GM18511 (cell line): ENCODE measurements around the gene ZACN.
"Not testable (repeated sequence)": the region's sequence is repeated elsewhere in the genome, so short reads cannot be mapped to it uniquely, and the experiment has no call there.

Source experiments
- ATAC-seq: cut with Tn5 transposase; IDR thresholded peaks from one replicate; pipeline ENCODE4 v1.9.1; 2021; ENCODE audit warnings: mild to moderate bottlenecking, moderate library complexity; ENCODE audit not compliant: unreplicated experiment

Gene ZACN

GRCh38 chr17:76078860-76079534, at the start of gene ZACN:
Gene ZACN, plus strand, starts transcription at chr17:76079182. Its CDS starts 83 bp downstream, at chr17:76079265.
- ATAC-seq = no peak

- ATAC-seq = no peak
Measured at GRCh38 chr17:76032073-76032779, 46.8 kb upstream of the ZACN start.

DNA sequence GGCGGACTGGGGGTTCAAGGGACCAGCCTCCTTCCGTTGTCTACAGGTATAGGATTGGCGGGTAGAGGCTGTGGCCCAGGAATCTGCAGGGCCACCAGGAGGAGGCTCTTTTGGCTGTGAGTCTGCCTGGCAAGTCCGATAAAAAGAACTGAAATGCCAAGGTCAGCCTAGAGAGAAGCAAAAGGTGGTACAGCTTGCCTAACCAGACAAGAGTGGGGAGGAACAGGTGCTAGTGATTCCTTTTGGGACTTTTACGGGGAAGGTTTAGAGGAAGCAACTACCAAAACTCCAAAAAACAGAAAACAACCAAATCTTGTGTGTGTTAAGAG, 46.2 kb upstream of the ZACN start:
- ATAC-seq = no peak

DNA sequence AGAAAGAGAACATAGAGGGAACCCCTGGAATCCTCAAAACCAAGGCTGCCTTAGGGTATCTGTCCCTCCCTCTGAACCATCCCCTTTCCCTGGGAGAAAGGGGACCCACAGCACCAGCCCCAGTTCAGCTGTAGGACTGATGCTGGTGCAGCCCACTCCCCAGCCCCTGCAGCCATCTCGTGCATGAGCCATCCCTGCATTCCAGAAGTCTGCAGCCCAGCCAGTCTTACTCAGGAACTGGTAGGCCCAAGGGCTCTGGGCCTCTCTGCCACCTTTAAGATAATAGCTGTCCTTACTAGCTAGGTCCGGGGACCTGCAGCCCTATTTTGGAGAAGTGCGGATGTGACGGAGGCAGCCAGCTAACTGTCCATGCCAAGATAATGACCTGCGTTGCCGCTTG, 45.8 kb upstream of the ZACN start:
- ATAC-seq = no peak

GRCh38 chr17:76034428-76035350, 44.3 kb upstream of the ZACN start:
- ATAC-seq = no peak

DNA sequence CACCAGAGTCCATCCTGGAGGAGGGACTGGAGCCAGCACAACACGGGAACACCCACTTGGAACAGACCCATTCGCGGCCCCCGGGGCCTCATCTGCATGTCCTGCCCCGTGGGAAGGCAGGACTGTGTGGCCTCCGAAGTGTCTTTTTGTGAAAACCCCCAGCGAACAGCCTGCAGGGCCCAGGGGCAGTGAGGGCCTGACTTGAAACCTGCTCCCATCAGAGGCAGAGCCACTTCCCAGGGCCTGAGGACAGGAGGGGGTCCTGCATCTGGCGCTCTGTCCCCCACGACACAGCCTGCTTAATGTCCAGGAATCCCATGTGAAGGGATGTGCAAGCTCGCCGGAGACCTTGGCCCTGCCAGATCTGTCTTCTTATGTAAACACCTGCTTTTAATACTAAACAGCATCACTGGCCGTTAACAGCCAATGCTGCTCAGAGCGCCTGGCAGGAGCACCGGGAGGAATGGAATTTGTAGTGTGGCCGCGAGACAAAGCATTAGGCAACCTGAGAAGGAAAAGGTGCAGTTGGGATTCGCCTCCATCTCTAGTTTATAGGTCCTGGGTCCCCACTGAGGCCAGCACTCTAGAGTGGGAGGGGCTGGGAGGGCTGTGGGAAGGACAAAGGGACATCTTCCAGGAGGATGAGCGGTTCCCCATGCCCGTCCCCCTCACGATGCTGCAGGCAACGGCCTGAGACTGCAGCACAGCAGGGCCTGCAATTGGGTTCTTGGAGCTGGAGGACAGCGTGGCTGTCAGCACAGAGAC, 42.3 kb upstream of the ZACN start:
- ATAC-seq = no peak

DNA sequence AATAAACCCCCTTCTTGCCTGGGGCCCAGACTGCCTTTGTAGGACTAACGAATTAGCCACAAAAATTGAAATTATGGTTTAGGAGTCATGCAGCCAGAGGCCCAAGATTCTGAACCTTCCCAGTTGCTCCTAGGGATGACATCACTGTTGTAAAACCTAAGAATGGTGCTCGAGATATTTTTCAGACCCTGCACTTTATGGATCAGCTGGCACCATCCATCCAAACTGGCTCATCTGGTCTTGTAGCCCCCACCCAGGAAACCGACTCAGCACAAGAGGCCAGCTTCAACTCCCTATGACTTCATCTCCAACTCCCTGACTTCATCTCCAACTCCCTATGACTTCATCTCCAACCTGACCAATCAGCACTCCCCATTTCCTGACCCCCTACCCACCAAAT, 40.9 kb upstream of the ZACN start:
- no peak for ATAC-seq

- ATAC-seq = no peak
Measured at GRCh38 chr17:76039121-76039520, 39.9 kb upstream of the ZACN start.

DNA sequence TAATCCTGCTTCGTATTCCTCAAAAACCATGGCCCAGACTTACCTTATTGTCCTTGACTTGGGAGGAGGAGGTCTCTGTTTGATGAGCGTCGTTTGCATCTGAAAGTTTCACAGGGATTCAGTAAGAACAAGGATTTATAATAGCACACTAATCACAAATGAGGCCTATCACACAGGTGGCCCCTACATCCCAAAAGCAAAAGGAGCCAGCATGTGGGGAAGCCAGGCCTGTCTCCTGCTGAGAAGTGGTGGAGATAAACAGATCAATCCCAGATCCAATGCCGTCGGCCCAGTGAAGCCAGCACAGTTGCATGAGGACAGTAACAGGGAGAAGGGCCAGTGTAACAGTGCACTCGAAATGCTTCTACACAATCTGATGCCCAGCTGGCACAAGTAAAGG, 38.6 kb upstream of the ZACN start:
- no peak for ATAC-seq

DNA sequence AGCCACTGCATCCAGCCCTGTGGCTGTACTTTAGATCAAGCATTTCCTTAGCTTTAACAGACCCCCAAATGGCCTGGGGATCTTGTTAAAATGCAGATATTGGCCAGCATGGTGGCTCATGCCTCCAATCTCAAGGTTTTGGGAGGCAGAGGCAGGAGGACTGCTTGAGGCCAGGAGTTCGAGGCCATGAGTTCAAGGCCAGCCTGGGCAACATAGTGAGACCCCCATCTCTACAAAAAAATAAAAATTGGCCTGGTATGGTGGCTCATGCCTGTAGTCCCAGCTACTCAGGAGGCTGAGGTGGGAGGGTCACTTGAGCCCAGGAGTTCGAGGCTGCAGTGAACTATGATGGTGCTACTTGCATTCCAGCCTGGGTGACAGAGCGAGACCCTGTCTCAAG, 36.1 kb upstream of the ZACN start:
- not testable (repeated sequence) for ATAC-seq

- not testable (repeated sequence) for ATAC-seq
Measured at GRCh38 chr17:76044475-76045007, 34.4 kb upstream of the ZACN start.

DNA sequence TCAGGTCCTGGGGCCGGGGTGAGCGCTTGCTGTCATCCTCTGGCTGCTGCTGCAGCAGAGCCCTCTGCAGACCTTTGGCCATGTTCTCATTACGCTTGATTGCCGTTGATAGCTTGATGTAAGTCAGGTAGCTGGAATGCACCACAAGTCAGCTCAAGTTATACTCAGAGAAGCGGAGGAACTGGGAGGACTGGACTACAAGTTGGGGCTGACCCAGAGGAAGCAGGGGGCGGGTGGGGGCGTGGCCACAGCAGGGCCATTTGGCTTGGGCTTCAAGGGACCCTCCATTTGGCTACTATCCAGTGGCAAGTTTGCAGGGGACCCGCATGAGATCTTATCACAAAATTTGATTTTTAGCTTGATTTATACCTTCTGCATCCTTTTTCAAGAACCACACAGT, 32.9 kb upstream of the ZACN start:
- ATAC-seq = no peak

- no peak for ATAC-seq
Measured at GRCh38 chr17:76048025-76048605, 30.9 kb upstream of the ZACN start.

- no peak for ATAC-seq
Measured at GRCh38 chr17:76048711-76049110, 30.3 kb upstream of the ZACN start.

DNA sequence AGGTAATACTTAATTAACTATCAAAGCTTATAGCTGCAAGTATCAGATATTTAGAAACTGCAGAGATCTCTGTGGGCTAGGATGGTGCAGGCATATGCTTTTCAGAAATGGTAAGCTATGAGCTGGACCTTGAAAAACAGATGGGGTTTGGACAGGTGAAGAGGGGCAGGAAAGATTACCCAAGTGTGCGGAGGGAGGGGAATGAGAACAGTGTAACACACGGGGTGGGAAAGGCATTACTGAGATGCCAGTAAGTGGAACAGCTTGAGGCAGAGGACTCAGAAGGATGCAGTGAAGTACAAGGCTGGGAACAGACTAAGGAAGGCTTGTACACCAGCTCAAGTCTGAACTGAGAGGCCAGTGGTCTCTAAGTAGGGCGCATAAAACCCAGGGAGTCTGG, 29.7 kb upstream of the ZACN start:
- no peak for ATAC-seq

- ATAC-seq = no peak
Measured at GRCh38 chr17:76049836-76050537, 29.0 kb upstream of the ZACN start.

- ATAC-seq = no peak
Measured at GRCh38 chr17:76050538-76051467, 28.2 kb upstream of the ZACN start.

DNA sequence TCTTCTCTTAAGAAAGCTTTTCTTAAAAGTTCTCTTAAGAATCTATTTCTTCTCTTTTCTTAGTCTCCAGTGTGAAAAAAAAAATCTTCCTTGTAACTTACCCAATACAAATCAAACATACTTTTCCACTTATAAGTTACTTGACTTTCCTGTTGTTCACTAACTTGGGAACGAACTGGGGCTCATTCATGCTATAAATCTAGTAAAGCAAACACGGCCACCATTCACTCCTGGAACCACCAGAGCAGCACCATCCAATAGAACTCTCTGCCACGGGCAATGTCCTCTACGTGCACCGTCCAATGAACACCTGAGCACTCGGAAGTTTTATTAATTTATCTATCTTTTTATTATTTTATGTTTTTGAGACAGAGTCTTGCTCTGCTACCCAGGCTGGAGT, 27.4 kb upstream of the ZACN start:
- ATAC-seq = no peak
